Endothelial cell of umbilical vein (primary cell): ENCODE measurements around the gene TBL3. TPM values are rescaled to one million over a fixed set of nuclear protein-coding genes. Genes with fewer than 3 reads are reported as not detected.

Experiments used
- BruUV-seq: library from RNA; stranded (reverse); fragments of 400-500 nt; replicated peaks from 2 replicates; lab custom pipeline; 2021; lab: Mats Ljungman, UMichigan
- CTCF ChIA-PET: fragments of 300-600, 350-600 bp; sonication (Branson Sonifier 250); formaldehyde crosslinking; loops from one replicate; lab custom pipeline; 2021; ENCODE audit warnings: antibody characterized with exemption, inconsistent platforms; lab: Charles Lee
- POLR2A ChIA-PET: fragments of 300-600, 350-600 bp; sonication (Branson Sonifier 250); formaldehyde crosslinking; loops from one replicate; lab custom pipeline; 2021; ENCODE audit warnings: antibody characterized with exemption, inconsistent platforms; lab: Charles Lee
- DNase-seq: peaks from one replicate; pipeline ENCODE4 v3.0.0-alpha.2; 2011; ENCODE audit warnings: low read depth, low spot score
- FAIRE-seq: peaks from 2 replicates; lab custom pipeline; 2011; peaks lifted over from hg19 to GRCh38; lab: Jason Lieb, UNC
- H2AFZ ChIP-seq: 2 replicates; pipeline ENCODE4 v1.6.0; 2012; ENCODE audit warnings: low read depth, low read length, control low read depth, inconsistent platforms
- H3K27ac ChIP-seq: 2 replicates; pipeline ENCODE4 v1.5.1; 2011; ENCODE audit warnings: low read depth, mild to moderate bottlenecking, control low read depth, low read length, moderate library complexity; ENCODE audit not compliant: insufficient read depth
- H3K27me3 ChIP-seq, 2 experiments: 2 replicates each; pipeline versions ENCODE4 v1.6.0 to v1.6.1; 2011; ENCODE audit warnings: low read length in 2 of 2, mixed read lengths in 1 of 2; ENCODE audit not compliant: control insufficient read depth in 2 of 2, insufficient read depth in 2 of 2
- H3K36me3 ChIP-seq, 2 experiments: 2 replicates in 1 of 2; 3 replicates in 1 of 2; pipeline ENCODE4 v1.5.1; 2011; ENCODE audit warnings: low read length in 2 of 2, mild to moderate bottlenecking in 1 of 2, moderate library complexity in 1 of 2; ENCODE audit not compliant: control insufficient read depth in 2 of 2, insufficient read depth in 2 of 2; ENCODE audit errors: extremely low read depth in 1 of 2
- H3K4me1 ChIP-seq: 3 replicates; pipeline ENCODE4 v1.5.1; 2011; ENCODE audit warnings: mild to moderate bottlenecking, low read length; ENCODE audit not compliant: control insufficient read depth, insufficient read depth; ENCODE audit errors: extremely low read depth
- H3K4me2 ChIP-seq: 2 replicates; pipeline ENCODE4 v1.6.1; 2011; ENCODE audit warnings: low read length, control low read depth, mixed read lengths; ENCODE audit not compliant: insufficient read depth
- H3K4me3 ChIP-seq, 3 experiments: fragments of 200-600 bp in 1 of 3; sonication (generic), shearing (Covaris generic) in 1 of 3; replicated peaks in 1 of 3; 2 replicates each; pipeline ENCODE4 v1.5.1; 2011 to 2016; ENCODE audit warnings: control low read depth in 3 of 3, low read length in 3 of 3, mild to moderate bottlenecking in 2 of 3, inconsistent platforms in 1 of 3, low read depth in 1 of 3, moderate library complexity in 1 of 3; ENCODE audit not compliant: insufficient read depth in 1 of 3
- H3K79me2 ChIP-seq: 2 replicates; pipeline ENCODE4 v1.6.0; 2012; ENCODE audit warnings: low read length, inconsistent platforms; ENCODE audit not compliant: control insufficient read depth, insufficient read depth
- H3K9ac ChIP-seq: replicated peaks from 2 replicates; pipeline ENCODE3; 2011; ENCODE audit warnings: low read length, control low read depth; ENCODE audit not compliant: insufficient read depth; ENCODE audit errors: extremely low read depth
- H3K9me1 ChIP-seq: replicated peaks from 3 replicates; pipeline ENCODE4 v1.6.0; 2011; ENCODE audit warnings: mild to moderate bottlenecking, low read length; ENCODE audit not compliant: control insufficient read depth, insufficient read depth; ENCODE audit errors: extremely low read depth
- H3K9me3 ChIP-seq: replicated peaks from 2 replicates; pipeline ENCODE4 v1.5.1; 2012; ENCODE audit warnings: low read length, inconsistent platforms; ENCODE audit not compliant: control insufficient read depth, insufficient read depth
- H4K20me1 ChIP-seq: replicated peaks from 2 replicates; pipeline ENCODE3; 2011; ENCODE audit warnings: mild to moderate bottlenecking, low read length; ENCODE audit not compliant: control insufficient read depth, insufficient read depth; ENCODE audit errors: extremely low read depth
- EZH2 ChIP-seq: IDR thresholded peaks from 2 replicates; pipeline ENCODE4 v1.6.1; 2012; ENCODE audit warnings: borderline replicate concordance, low read depth, mild to moderate bottlenecking, moderate library complexity, low read length, inconsistent platforms; ENCODE audit not compliant: severe bottlenecking
- GATA2 ChIP-seq: IDR thresholded peaks from 2 replicates; pipeline ENCODE4 v1.7.0; 2011; ENCODE audit warnings: low read depth, mild to moderate bottlenecking, moderate library complexity, mixed read lengths, low read length; ENCODE audit not compliant: insufficient read length, insufficient read depth
- JUN ChIP-seq: IDR thresholded peaks from 2 replicates; pipeline ENCODE4 v1.6.1; 2011; ENCODE audit warnings: borderline replicate concordance, low read depth; ENCODE audit not compliant: insufficient read length, insufficient read depth
- MAX ChIP-seq: IDR thresholded peaks from 2 replicates; pipeline ENCODE4 v1.6.1; 2011; ENCODE audit not compliant: insufficient read depth, insufficient read length
- MYC ChIP-seq: IDR thresholded peaks from one replicate; pipeline ENCODE4 v1.6.1; 2011; ENCODE audit warnings: mild to moderate bottlenecking, low read depth, low read length
- POLR2AphosphoS5 ChIP-seq: IDR thresholded peaks from 2 replicates; pipeline ENCODE4 v1.6.1; 2012; ENCODE audit warnings: low read depth, mild to moderate bottlenecking, control low read depth, low read length, moderate library complexity; ENCODE audit not compliant: insufficient read depth
- dilution Hi-C: fragments of 300-500 bp; cut with MboI; formaldehyde crosslinking; loops from one replicate; pipeline ENCODE4 v1.15.0; 2019; ENCODE audit warnings: low sequenced_read_pairs; ENCODE audit not compliant: extremely low pct_ligation_motif_present
- intact Hi-C: fragments of 100-400 bp; cut with micrococcal nuclease; formaldehyde crosslinking; loops from one replicate; pipeline ENCODE4 v1.10.0; 2022
- polyA plus RNA-seq, 4 experiments: library from polyadenylated mRNA; depleted of rRNA in 3 of 4; stranded (reverse) in 3 of 4; unstranded in 1 of 4; fragments of >200 nt; gene quantifications; 2 replicates each; pipeline versions ENCODE4 v1.2.1 to v1.2.3, GENCODE V29; 2011 to 2012; ENCODE audit warnings: missing spikeins in 1 of 4
- total RNA-seq: library from RNA; stranded (reverse); gene quantifications from 2 replicates; pipeline ENCODE4 v1.2.3, GENCODE V29; 2021

TBL3 gene
- total and polyA plus RNA-seq, 2 donors (not counting 3 experiments of a cell fraction or from before 2014, with no cell fraction given): 42.2 to 77.1 TPM

- H3K27ac ChIP-seq: no peak overlapping the region
- POLR2A ChIA-PET: no interaction called here
Measured at GRCh38 chr16:1984347-1985225, 12.7 kb downstream of the TBL3 start.

More at GRCh38 chr16:1984347-1985225, 12.7 kb downstream of the TBL3 start:
- TSS peak; percentile 21 for BruUV-seq
- H3K79me2 ChIP-seq: peaks cover 5% of the 10 kb centered on the region
- peak overlapping the region; percentile 69 for H3K9ac ChIP-seq
- DNase-seq (no peak), FAIRE-seq (peak; percentile 35)
- H3K9me1 ChIP-seq: no peaks in the 10 kb centered on the region
- no peaks in the 10 kb centered on the region for H4K20me1 ChIP-seq
- peaks cover 42 to 44% of the 10 kb centered on the region in 2 experiments for H3K27me3 ChIP-seq
- CTCF ChIA-PET: interaction anchor here (1.2 to 5.0 kb wide), 5 partner anchors 19 to 156 kb away, joined by 3 to 21 read pairs (median 6); no protein-coding TSS in a partner anchor
- H3K4me2 ChIP-seq: peak overlapping the region; percentile 67
- H3K4me1 ChIP-seq: peaks cover 15% of the 10 kb centered on the region
- intact Hi-C loops: loop anchor here (1.0 kb wide), 1 partner anchor 13 kb away; no protein-coding TSS in a partner anchor
- peak overlapping the region; percentile 51 to 75 (median 71) for H3K4me3 ChIP-seq
- dilution Hi-C loops: no loop called here
- H3K36me3 ChIP-seq: peaks cover 0 to 7% of the 10 kb centered on the region in 2 experiments
- TF ChIP-seq POLR2AphosphoS5 (no peak), EZH2 (no peak), MAX (no peak), JUN (no peak), MYC (no peak), GATA2 (no peak)
- no peaks in the 10 kb centered on the region for H3K9me3 ChIP-seq
- peak overlapping the region; percentile 10 for H2AFZ ChIP-seq
